Measurements from ENCODE around the gene ENO3. TPM values are rescaled to one million over a fixed set of nuclear protein-coding genes. Genes with fewer than 3 reads are reported as not detected.

ENO3 gene
- polyA plus RNA-seq, 1 of the 3 experiments (the other 2 are of a cell fraction) = 29.2 TPM

DNA sequence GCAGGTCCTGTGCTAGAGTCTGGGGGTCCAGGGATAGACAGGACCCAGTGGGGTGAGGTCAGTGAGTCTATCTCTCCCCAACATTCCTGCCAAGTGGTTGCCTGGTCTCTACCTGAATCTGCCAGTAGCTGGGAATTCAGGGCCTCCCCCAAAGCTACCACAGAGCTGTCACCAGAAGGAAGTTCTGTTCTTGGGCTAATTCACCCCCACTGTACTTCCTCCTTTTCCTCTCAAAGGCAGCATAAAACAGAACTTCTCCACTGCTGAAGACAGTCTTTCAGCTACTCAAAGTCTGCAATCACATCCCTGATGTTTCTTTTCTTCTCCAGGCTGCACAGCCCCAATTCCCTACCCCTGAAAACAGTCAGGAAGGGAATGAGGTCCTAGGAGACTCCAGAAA, 27.8 kb downstream of the ENO3 start:
- H3K27ac ChIP-seq (ENCODE audit: low read depth in 2 of 2, low read length in 1 of 2) = no peak overlapping the region
- ChIA-PET POLR2A (no interaction called here), CTCF (interaction anchor here (1.5 to 4.0 kb wide), 5 partner anchors 8 to 84 kb away, joined by 5 to 52 read pairs (median 10); partner anchors contain the start of genes CAMTA2, ENO3 and SPAG7)
- no peaks in the 10 kb centered on the region for H3K9me3 ChIP-seq
- H3K4me2 ChIP-seq = no peak overlapping the region
- H4K20me1 ChIP-seq (ENCODE audit: insufficient read depth) = no peaks in the 10 kb centered on the region
- no peak overlapping the region for H3K9ac ChIP-seq
- H3K4me1 ChIP-seq (ENCODE audit: control insufficient read depth in 1 of 2, insufficient read depth in 2 of 2, low read depth in 1 of 2, low read length in 1 of 2) = peaks cover 0 to 2% of the 10 kb centered on the region in 2 experiments; a peak in 1 of 4 replicates
- no peak overlapping the region for H3K4me3 ChIP-seq (ENCODE audit: low read depth in 2 of 2, low read length in 1 of 2)
- no peaks in the 10 kb centered on the region for H3K9me2 ChIP-seq
- H3K27me3 ChIP-seq (ENCODE audit: insufficient read depth) = no peaks in the 10 kb centered on the region
- H3K36me3 ChIP-seq (replicated peaks in 1 of 2; ENCODE audit: control insufficient read depth in 1 of 2, insufficient read depth in 2 of 2, low read length in 1 of 2) = peaks cover 15 to 48% of the 10 kb centered on the region in 2 experiments
- no peaks in the 10 kb centered on the region for H3K79me2 ChIP-seq (ENCODE audit: insufficient read depth)
- H2AFZ ChIP-seq (ENCODE audit: low read depth) = no peak overlapping the region
- DNase-seq = no peak
- H3F3A ChIP-seq (replicated peaks; ENCODE audit: insufficient read depth) = no peaks in the 10 kb centered on the region
- TF ChIP-seq MEF2A (IDR thresholded peaks at IDR 0.05; ENCODE audit: borderline replicate concordance, low read depth) (no peak), RCOR1 (IDR thresholded peaks at IDR 0.05; ENCODE audit: low read length) (no peak), USF2 (IDR thresholded peaks at IDR 0.05; ENCODE audit: borderline replicate concordance, low read depth, low read length) (no peak), CTCF (IDR thresholded peaks at IDR 0.05) (no peak), GABPA (IDR thresholded peaks at IDR 0.05; ENCODE audit: low read depth) (no peak), FOXM1 (IDR thresholded peaks at IDR 0.05; ENCODE audit: low read depth) (no peak)
- TF ChIP-seq, protein P1, sequence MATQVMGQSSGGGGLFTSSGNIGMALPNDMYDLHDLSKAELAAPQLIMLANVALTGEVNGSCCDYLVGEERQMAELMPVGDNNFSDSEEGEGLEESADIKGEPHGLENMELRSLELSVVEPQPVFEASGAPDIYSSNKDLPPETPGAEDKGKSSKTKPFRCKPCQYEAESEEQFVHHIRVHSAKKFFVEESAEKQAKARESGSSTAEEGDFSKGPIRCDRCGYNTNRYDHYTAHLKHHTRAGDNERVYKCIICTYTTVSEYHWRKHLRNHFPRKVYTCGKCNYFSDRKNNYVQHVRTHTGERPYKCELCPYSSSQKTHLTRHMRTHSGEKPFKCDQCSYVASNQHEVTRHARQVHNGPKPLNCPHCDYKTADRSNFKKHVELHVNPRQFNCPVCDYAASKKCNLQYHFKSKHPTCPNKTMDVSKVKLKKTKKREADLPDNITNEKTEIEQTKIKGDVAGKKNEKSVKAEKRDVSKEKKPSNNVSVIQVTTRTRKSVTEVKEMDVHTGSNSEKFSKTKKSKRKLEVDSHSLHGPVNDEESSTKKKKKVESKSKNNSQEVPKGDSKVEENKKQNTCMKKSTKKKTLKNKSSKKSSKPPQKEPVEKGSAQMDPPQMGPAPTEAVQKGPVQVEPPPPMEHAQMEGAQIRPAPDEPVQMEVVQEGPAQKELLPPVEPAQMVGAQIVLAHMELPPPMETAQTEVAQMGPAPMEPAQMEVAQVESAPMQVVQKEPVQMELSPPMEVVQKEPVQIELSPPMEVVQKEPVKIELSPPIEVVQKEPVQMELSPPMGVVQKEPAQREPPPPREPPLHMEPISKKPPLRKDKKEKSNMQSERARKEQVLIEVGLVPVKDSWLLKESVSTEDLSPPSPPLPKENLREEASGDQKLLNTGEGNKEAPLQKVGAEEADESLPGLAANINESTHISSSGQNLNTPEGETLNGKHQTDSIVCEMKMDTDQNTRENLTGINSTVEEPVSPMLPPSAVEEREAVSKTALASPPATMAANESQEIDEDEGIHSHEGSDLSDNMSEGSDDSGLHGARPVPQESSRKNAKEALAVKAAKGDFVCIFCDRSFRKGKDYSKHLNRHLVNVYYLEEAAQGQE (IDR thresholded peaks at IDR 0.05; ENCODE audit: low read depth, low read length) = no peak

- Histone ChIP-seq H3K4me3 (ENCODE audit: low read depth in 2 of 2, low read length in 1 of 2) (no peak overlapping the region), H2AFZ (ENCODE audit: low read depth) (no peak overlapping the region), H3K36me3 (replicated peaks in 1 of 2; ENCODE audit: control insufficient read depth in 1 of 2, insufficient read depth in 2 of 2, low read length in 1 of 2) (peaks cover 15 to 38% of the 10 kb centered on the region in 2 experiments), H3K9ac (no peak overlapping the region), H3K27me3 (ENCODE audit: insufficient read depth) (no peaks in the 10 kb centered on the region), H3K79me2 (ENCODE audit: insufficient read depth) (peaks cover 3% of the 10 kb centered on the region; the same call in 1 of the 2 replicates), H4K20me1 (ENCODE audit: insufficient read depth) (no peaks in the 10 kb centered on the region), H3F3A (replicated peaks; ENCODE audit: insufficient read depth) (no peaks in the 10 kb centered on the region), H3K27ac (ENCODE audit: low read depth in 2 of 2, low read length in 1 of 2) (no peak overlapping the region), H3K9me2 (no peaks in the 10 kb centered on the region), H3K4me1 (ENCODE audit: control insufficient read depth in 1 of 2, insufficient read depth in 2 of 2, low read depth in 1 of 2, low read length in 1 of 2) (peaks cover 0 to 2% of the 10 kb centered on the region in 2 experiments; a peak in 1 of 4 replicates), H3K9me3 (no peaks in the 10 kb centered on the region), H3K4me2 (no peak overlapping the region)
- WGBS (ENCODE audit: low lambda C conversion rate) = 43% methylated on average over 6 of the region's 6 CpGs
- ChIA-PET POLR2A (interaction anchor here (0.6 to 0.9 kb wide), 3 partner anchors 9 to 54 kb away, joined by 3 read pairs; partner anchors contain the start of gene RNF167), CTCF (interaction anchor here (0.6 to 4.0 kb wide), 24 partner anchors 9 to 92 kb away, joined by 3 to 52 read pairs (median 6); partner anchors contain the start of genes ENO3, INCA1, KIF1C and SLC52A1)
- DNase-seq = peak; percentile 84
- TF ChIP-seq CTCF (IDR thresholded peaks at IDR 0.05) (peak; percentile 73), PBX3 (IDR thresholded peaks at IDR 0.05) (no peak), POLR2AphosphoS5 (IDR thresholded peaks at IDR 0.05; ENCODE audit: low read depth, low read length) (no peak), FOXJ3 (CRISPR knock-in tag; IDR thresholded peaks at IDR 0.05) (no peak), RAD21 (IDR thresholded peaks at IDR 0.05; ENCODE audit: low read length) (peak; percentile 69), MXI1 (IDR thresholded peaks at IDR 0.05; ENCODE audit: low read depth, low read length) (no peak), RCOR1 (IDR thresholded peaks at IDR 0.05; ENCODE audit: low read length) (no peak), JUND (IDR thresholded peaks at IDR 0.05) (no peak)
- TF ChIP-seq, protein P2, sequence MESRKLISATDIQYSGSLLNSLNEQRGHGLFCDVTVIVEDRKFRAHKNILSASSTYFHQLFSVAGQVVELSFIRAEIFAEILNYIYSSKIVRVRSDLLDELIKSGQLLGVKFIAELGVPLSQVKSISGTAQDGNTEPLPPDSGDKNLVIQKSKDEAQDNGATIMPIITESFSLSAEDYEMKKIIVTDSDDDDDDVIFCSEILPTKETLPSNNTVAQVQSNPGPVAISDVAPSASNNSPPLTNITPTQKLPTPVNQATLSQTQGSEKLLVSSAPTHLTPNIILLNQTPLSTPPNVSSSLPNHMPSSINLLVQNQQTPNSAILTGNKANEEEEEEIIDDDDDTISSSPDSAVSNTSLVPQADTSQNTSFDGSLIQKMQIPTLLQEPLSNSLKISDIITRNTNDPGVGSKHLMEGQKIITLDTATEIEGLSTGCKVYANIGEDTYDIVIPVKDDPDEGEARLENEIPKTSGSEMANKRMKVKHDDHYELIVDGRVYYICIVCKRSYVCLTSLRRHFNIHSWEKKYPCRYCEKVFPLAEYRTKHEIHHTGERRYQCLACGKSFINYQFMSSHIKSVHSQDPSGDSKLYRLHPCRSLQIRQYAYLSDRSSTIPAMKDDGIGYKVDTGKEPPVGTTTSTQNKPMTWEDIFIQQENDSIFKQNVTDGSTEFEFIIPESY (IDR thresholded peaks at IDR 0.05; ENCODE audit: borderline replicate concordance, low read depth) = no peak
Measured at GRCh38 chr17:4980644-4981216, 29.8 kb downstream of the ENO3 start.
